Activated CD8-positive, alpha-beta memory T cell treated with anti-CD3 and anti-CD28 coated beads, Interleukin-2, amount 50 U/mL, for 24 hours (primary cell): Measurements from ENCODE around the gene ALDH1L1.

Experiments used
- DNase-seq: peaks from one replicate; pipeline ENCODE4 v3.0.0-alpha.2; 2020; ENCODE audit errors: extremely low read depth

Gene ALDH1L1

GRCh38 chr3:126154391-126155279 lies 25.8 kb downstream of the ALDH1L1 start:
- no peak for DNase-seq

DNA sequence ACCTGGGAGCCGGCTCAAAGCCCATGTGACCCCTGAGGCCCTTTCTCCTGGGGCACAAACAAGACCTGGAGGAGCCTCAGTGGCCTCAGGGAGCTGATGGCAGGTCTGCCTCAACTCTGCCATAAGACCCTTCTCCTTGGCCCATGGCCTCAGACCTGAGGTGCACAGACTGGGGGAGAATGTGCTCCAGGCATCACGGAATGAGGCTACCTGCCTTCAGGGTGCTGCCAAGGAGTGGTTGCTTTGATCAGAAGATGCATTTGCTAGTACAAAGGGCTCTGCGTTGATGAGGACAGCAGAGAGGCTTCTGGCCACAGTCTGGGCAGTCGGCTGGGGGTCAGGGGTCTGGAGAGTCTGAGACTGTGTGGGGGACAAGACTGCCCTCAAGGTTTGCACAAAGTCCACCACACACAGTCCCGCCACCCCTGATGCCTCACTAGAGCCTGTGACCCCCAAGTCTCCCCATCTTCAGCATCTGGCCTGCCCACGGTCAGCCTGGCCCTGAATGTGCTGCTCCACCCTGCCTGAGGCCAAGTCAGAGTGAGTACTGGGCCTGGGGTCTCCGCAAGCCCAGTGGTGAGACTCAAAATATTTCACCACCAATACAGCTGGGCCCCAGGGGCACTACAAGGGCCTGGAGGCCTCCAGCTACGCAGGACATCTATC lies 26.6 kb downstream of the ALDH1L1 start:
- no peak for DNase-seq

GRCh38 chr3:126152901-126153694 lies 27.3 kb downstream of the ALDH1L1 start:
- DNase-seq: no peak

- DNase-seq: no peak
These were observed 27.9 kb downstream of the ALDH1L1 start for GRCh38 chr3:126152458-126152857.

GRCh38 chr3:126151562-126152302 lies 28.7 kb downstream of the ALDH1L1 start:
- no peak for DNase-seq

- DNase-seq: no peak
These were observed 30.3 kb downstream of the ALDH1L1 start for GRCh38 chr3:126149960-126150515.

- no peak for DNase-seq
These were observed 31.0 kb downstream of the ALDH1L1 start for GRCh38 chr3:126149256-126149902.

GRCh38 chr3:126147932-126148683 lies 32.3 kb downstream of the ALDH1L1 start:
- DNase-seq: no peak

DNA sequence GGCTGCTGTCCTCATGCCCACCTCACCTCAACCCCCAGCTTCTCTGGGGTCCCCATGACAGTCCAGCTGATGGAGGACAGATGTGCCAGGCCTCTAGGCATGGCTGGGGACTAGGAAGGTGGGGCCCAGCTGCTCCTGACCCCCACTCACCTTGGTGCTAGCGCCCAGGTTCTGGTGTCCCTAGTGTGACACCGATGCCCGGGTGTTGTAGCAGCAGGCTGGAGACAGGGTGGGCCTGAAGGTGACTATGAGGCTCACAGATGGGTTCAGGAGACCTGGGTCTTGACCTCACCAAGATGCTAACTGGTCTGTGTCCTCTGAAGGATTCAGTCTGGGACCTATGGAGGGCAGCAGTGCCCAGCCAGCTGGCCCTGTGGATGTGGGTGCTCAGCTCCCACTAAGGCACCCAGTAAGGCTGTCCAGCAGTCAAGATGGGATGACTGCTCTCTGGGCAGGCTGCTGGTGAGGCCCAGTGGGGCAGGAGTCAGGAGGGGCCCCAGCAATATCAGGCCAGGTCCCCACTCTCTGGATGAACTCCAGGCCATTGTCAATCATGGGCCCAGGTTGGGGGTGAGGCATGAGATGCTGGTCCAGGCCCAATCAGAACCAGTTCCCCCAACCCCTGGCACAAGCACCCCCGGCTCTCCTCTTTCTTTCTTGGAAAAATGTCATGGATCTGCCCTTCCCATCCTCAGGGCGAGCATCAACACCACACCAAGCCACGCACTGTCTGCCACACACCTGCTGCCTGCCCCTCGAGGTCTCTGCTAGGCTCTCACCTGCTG lies 33.0 kb downstream of the ALDH1L1 start:
- no peak for DNase-seq

- DNase-seq: no peak
These were observed 33.8 kb downstream of the ALDH1L1 start for GRCh38 chr3:126146525-126147146.

- DNase-seq: no peak
These were observed 34.4 kb downstream of the ALDH1L1 start for GRCh38 chr3:126146034-126146433.

- DNase-seq: no peak
These were observed 37.7 kb downstream of the ALDH1L1 start for GRCh38 chr3:126142652-126143051.

- no peak for DNase-seq
These were observed 42.8 kb downstream of the ALDH1L1 start for GRCh38 chr3:126137490-126138130.

- no peak for DNase-seq
These were observed 43.8 kb downstream of the ALDH1L1 start for GRCh38 chr3:126136428-126137220.

GRCh38 chr3:126135406-126136076 lies 44.8 kb downstream of the ALDH1L1 start:
- no peak for DNase-seq

- no peak for DNase-seq
These were observed 45.3 kb downstream of the ALDH1L1 start for GRCh38 chr3:126135071-126135405.
